Femur (tissue), 1 donor: ENCODE data around the gene PHACTR2.
"Not testable (repeated sequence)": the region's sequence is repeated elsewhere in the genome, so short reads cannot be mapped to it uniquely, and the experiment has no call there.

ENCODE experiments used
- DNase-seq: peaks from one replicate; pipeline ENCODE4 v3.0.0-alpha.2; 2017

The PHACTR2 gene

DNA sequence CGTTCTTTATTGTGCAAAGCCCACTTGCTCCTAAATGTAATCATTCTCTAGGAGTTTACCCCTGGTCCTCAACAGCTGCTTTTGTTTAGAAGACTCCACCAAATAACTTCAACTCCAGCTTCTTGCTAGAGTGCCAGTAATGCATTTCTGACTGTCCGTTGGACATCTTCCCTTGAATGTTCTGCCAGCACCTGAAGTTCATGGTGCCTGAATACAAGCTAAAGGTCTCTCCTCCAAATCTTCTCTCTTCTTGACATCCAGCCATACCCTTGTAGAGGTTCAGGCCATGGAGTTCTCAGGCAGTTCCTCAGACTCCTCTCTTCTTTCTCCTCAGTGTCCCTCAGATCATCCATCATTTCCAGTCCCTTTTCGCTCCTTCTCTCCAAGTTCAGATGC lies 21.7 kb downstream of the PHACTR2 start:
- peak; percentile 47 for DNase-seq

GRCh38 chr6:143700684-143701348 lies 23.1 kb downstream of the PHACTR2 start:
- DNase-seq, result peak; percentile 72

DNA sequence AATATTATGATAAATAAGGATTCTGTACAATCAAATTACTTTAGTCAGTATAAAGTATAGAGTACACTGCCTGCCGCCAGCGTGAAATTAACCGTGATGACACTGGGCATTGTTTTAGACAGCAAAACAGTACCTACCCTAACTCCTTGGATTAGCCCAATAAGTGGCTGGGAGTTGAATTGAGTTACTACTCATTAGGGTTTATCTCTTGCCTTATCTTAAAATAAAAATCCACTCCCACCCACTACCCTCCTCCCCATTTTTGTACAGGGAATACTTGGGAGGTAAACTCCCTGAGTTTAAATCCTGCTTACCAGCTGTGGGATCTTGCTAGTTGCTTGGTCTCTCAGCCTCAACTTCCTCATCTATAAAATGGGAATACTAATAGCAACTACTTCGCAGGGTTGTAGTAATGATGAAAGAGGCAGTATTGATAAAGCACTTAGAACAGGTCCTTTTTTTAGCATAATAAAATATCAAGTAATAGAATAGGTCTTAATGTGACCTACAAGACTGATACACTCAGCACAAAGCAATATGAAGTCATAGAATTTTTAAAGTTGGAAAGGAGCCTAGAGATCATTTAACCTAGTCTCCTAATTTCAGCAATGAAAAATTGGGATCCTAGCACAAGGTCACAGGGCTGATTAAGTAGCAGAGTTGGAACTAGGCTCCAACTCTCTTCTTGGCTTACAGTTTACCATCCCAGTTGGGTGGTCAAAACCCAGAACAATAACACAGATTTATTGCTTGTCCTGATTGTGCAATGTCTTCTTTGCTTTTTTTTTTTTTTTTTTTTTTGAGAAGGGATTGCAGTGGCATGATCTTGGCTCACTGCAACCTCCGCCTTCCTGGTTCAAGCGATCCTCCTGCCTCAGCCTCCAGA lies 23.8 kb downstream of the PHACTR2 start:
- no peak for DNase-seq

- DNase-seq, result no peak
Measured at GRCh38 chr6:143705569-143705968, 27.8 kb downstream of the PHACTR2 start.

GRCh38 chr6:143707697-143708096 lies 29.9 kb downstream of the PHACTR2 start:
- no peak for DNase-seq

- DNase-seq, result no peak
Measured at GRCh38 chr6:143708889-143709288, 31.1 kb downstream of the PHACTR2 start.

GRCh38 chr6:143711714-143712113 lies 33.9 kb downstream of the PHACTR2 start:
- no peak for DNase-seq

GRCh38 chr6:143718472-143718871 lies 40.7 kb downstream of the PHACTR2 start:
- no peak for DNase-seq

DNA sequence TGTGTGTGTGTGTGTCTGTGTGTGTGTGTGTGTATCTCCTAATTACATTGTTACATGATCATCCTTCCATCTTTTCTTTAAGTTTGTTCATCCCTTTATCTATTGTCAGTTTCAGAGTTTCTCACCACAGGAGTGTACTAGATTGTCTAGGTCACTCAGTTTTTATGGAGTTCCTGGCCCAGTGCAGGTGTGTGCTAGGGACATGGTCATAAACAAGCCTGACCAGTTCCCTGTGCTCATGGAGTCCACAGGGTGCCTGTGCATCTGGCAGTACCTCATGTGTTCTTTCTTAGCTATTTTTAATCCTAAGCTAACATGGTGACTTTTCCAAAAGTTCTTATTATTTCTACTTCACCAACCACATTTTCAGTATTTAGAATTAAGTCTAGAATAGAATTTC lies 43.9 kb downstream of the PHACTR2 start:
- no peak for DNase-seq

DNA sequence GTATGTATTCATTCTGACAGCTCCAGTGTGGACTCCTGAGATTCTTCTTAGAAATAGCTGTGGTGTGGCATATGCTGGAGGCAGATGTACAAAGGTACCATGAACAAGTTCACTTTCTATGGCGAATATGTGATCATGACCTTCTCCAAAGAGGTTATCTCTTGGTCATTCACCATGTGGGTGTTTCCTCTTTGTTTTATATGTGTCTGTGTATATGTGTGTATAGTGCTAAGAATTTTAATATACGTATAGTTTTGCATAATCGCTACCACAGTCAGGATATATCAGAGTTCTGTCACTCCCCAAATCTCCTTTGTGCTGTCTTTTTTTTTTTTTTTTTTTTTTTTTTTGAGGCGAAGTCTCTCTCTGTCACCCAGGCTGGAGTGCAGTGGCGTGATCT lies 47.1 kb downstream of the PHACTR2 start:
- no peak for DNase-seq

DNA sequence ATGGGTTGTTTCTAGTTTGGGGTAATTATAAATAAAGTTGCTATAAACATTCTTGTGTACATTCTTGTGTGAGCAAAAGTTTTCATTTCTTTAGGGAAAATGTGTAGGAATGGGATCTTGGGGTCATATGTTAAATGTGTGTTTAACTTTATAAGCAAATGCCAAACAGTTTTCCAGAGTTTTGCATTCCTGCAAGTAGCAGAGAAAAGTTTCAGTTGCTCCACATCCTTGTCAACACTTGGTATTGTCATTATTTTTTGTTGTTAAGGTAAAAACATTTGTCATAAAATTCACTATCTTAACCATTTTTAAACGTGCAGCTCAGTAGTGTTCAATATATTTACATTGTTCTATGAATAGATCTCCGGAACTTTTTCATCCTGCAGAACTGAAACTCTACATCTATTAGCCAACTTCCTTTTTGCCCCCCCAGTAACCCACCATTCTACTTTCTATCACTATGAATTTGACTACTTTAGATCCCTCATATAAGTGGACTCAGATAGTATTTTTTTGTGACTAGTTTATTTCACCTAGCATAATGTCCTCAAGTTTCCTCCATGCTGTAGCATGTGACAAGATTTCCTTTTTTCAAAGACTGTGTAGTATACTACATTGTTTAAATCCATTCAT lies 48.4 kb downstream of the PHACTR2 start:
- DNase-seq, result no peak

GRCh38 chr6:143727035-143727434 lies 49.3 kb downstream of the PHACTR2 start:
- no peak for DNase-seq

GRCh38 chr6:143731789-143732188 lies 54.0 kb downstream of the PHACTR2 start:
- DNase-seq, result no peak

DNA sequence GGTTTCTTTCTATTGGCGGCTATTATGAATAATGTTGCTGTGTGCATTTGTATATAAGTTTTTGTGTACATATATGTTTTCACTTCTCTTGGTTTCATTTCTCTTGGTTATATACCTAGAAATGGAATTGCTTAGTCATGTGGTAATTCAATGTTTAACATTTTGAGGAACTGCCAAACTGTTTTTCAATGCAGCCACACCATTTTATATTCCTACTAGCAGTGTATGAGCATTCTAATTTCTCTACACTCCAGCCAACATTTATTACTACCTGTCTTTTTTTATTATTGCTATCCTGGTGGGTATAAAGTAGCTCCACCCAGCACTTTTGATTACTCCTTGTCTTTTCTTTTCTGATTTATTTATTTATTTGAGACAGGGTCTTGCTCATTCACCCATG lies 54.8 kb downstream of the PHACTR2 start:
- no peak for DNase-seq

- DNase-seq, result no peak
Measured at GRCh38 chr6:143733510-143733909, 55.7 kb downstream of the PHACTR2 start.

GRCh38 chr6:143734641-143735063 lies 56.9 kb downstream of the PHACTR2 start:
- no peak for DNase-seq

DNA sequence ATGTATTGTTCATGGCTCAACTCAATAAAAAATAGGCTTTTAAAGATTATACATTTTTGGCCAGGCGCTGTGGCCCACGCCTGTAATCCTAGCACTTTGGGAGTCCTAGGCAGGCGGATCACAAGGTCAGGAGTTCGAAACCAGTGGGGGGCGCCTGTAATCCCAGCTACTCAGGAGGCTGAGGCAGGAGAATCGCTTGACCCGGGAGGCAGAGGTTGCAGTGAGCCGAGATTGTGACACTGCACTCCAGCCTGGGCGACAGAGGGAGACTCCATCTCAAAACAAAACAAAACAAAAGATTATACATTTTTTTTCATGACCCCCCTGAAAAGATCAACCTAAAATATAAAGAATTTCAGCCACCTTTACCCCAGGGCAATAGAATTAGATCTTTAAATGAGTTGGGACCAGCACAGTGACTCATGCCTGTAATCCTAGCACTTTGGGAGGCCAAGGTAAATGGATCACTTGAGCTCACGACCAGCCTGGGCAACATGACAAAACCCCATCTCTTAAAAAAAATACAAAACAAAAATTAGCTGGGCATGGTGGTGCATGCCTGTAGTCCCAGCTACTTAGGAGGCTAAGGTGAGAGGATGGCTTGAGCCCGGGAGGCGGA lies 60.4 kb downstream of the PHACTR2 start:
- not testable (repeated sequence) for DNase-seq

- DNase-seq, result no peak
Measured at GRCh38 chr6:143739341-143739851, 61.6 kb downstream of the PHACTR2 start.

DNA sequence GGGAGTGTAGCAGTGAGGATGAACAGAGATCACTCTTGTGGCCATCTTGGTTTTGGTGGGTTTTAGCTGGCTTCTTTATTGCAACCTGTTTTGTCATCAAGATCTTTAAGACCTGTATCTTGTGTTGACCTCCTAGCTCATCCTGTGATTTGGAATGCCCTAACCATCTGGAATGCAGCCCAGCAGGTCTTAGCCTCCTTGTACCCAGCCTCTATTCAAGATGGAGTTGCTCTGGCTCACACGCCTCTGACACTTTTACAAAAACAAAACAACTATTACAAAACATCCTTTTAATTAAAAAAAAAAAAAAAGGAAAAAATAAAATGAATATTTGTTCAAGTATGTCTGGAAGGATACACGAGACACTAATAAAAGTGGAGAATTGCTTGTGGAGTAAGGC lies 62.4 kb downstream of the PHACTR2 start:
- DNase-seq, result no peak

- DNase-seq, result no peak
Measured at GRCh38 chr6:143741480-143741879, 63.7 kb downstream of the PHACTR2 start.

DNA sequence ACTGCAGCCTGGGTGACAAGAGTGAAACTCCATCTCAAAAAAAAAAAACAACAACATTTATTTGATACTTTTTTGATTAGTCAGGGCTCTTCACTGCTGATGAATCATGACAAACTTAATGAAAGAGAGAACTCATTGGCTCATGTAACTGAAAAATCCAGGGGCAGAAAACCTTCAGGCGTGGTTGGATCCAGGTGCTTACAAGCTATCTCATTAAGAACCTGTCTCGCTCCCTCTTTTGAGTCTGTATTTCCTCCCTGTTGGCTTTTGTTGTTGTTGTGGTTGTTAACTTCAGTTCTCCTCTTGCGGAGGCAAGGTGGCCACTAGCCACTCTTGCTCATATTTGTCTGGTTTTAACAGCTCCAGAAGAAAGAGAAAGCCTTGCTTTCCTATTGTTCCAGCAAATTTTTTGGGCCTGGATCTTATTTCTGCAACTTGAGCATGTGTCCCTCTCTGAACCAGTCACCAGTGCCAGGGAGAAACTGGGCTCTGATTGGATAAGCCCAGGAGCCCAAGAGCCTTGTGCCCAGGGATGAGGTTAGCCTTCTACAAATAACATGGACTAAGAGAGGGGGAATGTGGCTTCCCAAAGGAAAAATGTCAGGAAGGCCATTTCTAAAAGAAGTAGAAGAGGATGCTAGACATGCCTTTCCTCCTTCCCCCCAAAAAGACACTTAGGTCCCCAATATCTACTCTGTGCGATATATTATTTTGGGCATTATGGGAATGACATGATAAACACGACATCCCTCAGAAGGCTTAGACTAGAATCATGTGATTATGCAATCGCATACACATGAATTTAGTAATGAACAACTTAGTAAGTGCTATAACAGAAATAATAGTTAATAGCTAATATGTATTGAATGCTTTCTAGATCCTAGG lies 64.5 kb downstream of the PHACTR2 start:
- no peak for DNase-seq

DNA sequence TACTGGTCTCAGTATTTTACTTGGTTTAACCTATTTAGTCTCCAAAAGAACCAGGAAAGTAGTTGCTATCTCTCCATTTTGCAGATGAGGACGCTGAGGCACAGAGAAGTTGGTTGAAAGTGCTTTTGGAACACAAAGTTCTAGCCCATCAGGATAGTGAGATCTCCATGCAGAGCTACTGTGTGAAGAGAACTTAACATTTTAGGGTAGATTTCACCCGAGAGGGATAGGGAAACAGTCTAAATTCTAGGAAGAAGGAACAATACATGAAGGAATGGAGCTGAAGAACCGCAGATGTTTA lies 65.1 kb downstream of the PHACTR2 start:
- no peak for DNase-seq
